SKM-1 (cell line): ENCODE data around the gene UGT1A5.
"Not testable (repeated sequence)": the region's sequence is repeated elsewhere in the genome, so short reads cannot be mapped to it uniquely, and the experiment has no call there.

Experiments used
- DNase-seq: peaks from one replicate; lab custom pipeline; 2025; ENCODE audit not compliant: unreplicated experiment; lab: John Stamatoyannopoulos, UW

UGT1A5 gene

GRCh38 chr2:233745073-233745755, 32.5 kb downstream of the UGT1A5 start:
- DNase-seq, result no peak

DNA sequence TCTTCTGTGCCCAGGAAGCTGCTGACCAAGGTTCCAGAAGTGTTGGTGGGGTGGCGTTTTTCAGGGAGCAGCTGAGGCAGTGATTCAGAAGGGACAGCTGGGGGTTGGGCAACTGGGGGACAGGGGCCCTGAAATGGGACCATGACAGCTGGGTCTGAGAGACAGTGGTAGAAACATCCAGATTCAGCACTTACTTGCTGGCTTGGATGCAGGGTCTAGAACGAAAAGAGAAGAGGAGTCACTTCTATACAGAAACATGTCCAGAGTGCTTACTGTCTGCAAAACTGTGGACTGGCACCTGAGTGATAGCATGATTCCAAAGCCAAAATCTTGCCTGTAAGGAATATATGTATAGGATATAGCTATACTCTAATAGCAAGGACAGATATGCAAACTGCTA, 33.1 kb downstream of the UGT1A5 start:
- DNase-seq, result not testable (repeated sequence)

GRCh38 chr2:233746475-233747282, 34.0 kb downstream of the UGT1A5 start:
- no peak for DNase-seq

GRCh38 chr2:233747283-233747544, 34.5 kb downstream of the UGT1A5 start:
- DNase-seq, result no peak

- DNase-seq, result not testable (repeated sequence)
Measured at GRCh38 chr2:233750689-233751088, 38.0 kb downstream of the UGT1A5 start.

DNA sequence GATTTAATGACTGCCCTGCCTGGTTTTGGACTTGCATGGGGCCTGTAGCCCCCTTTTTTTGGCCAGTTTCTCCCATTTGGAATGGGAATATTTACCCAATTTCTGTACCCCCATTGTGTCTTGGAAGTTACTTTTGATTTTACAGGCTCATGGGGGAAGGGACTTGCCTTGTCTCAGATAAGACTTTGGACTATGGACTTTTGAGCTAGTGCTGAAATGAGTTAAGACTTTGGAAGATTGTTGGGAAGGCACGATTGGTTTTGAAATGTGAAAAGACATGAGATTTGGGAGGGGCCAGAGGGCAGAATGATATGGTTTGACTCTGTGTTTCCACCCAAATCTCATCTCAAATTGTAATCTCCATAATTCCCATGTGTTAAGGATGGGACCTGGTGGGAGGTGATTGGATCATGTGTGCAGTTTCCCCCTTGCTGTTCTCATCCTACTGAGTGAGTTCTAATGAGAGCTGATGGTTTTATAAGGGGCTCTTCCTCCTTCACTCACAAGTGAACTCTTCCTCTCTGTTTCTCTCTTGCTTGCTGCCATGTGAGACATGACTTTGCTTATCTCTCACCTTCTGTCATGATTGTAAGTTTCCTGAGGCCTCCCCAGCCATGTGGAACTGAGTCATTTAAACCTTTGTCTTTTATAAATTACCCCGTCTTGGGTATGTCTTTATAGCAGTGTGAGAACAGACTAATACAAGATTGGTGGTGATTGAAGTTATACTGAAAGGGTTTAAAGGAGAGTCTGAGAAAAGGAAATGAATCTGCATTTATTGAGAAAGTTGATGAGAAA, 38.7 kb downstream of the UGT1A5 start:
- DNase-seq, result not testable (repeated sequence)

GRCh38 chr2:233754872-233755611, 42.3 kb downstream of the UGT1A5 start:
- DNase-seq, result no peak

GRCh38 chr2:233756429-233757081, 43.8 kb downstream of the UGT1A5 start:
- DNase-seq, result no peak

- no peak for DNase-seq
Measured at GRCh38 chr2:233758141-233758540, 45.4 kb downstream of the UGT1A5 start.

DNA sequence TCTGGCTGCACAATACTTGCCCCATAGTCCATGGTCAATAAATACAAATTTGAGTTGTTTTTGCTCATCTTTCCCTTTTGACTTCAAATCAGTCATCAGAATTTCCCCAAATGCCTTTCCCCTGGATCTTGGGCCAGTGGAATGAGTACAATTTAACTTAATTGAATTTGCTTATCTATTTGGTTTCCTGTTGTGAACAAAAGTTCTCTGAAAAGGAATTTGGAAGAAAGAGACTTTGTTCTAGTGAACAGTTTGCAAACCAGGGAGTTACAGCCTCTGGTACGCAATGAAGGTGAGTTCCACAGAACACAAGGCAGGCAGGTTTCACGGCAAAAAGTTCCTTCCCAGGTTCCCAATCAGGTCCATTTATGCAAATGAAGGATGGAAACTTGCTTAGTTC, 46.1 kb downstream of the UGT1A5 start:
- no peak for DNase-seq

DNA sequence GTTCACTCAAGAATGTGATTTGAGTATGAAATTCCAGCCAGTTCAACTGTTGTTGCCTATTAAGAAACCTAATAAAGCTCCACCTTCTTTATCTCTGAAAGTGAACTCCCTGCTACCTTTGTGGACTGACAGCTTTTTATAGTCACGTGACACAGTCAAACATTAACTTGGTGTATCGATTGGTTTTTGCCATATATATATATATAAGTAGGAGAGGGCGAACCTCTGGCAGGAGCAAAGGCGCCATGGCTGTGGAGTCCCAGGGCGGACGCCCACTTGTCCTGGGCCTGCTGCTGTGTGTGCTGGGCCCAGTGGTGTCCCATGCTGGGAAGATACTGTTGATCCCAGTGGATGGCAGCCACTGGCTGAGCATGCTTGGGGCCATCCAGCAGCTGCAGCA, 47.3 kb downstream of the UGT1A5 start, which contains the start of gene UGT1A1:
Gene UGT1A1 (plus strand): TSS at position 228 of the 400 bp plus-strand sequence. CDS start 18 bp downstream, at position 246.
- DNase-seq, result no peak

DNA sequence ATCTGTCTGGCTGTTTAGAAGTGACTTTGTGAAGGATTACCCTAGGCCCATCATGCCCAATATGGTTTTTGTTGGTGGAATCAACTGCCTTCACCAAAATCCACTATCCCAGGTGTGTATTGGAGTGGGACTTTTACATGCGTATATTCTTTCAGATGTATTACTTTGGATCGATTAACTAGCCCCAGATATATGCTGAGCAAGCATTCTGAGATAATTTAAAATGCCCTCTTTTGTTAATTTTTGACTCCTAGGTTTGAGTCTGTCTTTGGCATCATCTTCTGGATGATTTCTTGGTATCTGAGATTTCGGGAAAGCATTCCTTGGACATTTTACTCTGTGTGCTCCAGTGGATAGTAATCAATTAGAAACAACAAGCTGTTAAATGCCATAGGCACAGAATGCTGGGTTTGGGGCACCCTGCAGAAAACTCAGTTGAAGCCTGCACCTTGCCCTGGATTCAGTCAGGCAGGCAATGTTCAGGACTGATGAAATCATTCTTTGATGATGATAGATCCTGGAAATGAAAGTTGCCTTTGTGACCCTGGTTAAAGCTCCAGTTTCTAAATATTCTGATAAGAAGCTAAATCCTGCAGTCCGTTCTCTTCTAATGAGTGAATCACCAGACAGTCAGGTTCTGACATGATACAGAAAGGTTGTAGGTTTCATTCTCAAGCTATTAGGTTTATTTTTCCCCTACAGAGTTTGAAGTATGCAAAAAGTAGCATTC, 48.5 kb downstream of the UGT1A5 start:
- DNase-seq, result no peak

DNA sequence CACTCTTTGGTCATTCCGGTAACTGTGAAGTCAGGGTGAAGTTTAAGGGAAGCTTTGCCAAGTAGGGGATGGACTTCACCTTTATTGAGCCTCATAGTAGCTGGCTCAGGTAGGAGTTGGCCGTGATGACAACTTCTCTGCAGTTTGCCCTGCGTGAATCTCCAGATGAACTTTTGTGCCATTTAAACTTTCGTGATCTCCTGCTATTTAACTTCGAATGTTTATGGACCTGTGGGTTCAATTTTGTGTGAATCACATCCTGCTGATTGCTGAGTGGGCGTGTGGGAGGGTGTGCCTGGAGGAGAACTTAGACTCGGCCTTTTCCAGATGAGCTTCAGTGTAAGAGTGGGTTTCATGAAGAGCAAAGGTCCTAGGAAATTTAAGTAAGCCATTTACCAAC, 51.6 kb downstream of the UGT1A5 start:
- no peak for DNase-seq

- no peak for DNase-seq
Measured at GRCh38 chr2:233764761-233765160, 52.1 kb downstream of the UGT1A5 start.

DNA sequence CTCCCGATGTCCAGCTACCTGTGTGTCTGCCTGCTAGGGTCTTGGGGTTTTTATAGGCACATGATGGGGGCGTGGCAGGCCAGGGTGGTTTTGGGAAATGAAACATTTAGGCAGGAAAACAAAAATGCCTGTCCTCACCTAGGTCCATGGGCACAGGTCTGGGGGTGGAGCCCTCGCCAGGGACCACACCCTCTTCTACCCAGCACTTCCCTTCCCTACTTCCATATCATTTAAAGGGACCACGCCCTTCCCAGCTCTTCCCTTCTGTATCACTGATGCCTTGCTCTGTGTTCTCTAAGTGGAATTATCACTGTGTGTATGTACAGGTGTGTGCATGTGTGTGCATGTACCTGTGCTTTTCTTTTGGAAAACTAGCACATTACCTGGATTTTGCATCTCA, 53.7 kb downstream of the UGT1A5 start:
- DNase-seq, result no peak

DNA sequence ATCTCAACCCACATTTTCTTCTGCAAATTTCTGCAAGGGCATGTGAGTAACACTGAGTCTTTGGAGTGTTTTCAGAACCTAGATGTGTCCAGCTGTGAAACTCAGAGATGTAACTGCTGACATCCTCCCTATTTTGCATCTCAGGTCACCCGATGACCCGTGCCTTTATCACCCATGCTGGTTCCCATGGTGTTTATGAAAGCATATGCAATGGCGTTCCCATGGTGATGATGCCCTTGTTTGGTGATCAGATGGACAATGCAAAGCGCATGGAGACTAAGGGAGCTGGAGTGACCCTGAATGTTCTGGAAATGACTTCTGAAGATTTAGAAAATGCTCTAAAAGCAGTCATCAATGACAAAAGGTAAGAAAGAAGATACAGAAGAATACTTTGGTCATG, 55.4 kb downstream of the UGT1A5 start:
- DNase-seq, result no peak

DNA sequence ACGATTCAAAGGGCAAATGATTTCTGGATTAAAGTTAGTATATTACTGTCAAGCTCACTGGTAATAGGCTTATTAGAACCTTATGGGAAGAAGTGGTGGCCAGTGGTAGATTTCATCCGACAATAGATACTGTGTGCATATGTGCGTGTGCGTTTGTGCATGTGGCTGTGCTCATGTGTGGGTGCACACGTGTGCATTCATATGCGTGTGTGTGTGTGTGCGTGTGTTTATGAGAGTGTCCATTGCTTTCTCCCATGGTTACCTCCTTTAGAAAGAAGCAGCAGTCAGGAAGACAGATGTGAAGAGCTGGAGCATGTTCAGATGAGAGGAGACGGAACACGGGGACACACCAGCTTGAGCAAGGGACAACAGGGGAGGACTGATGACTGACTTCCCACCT, 56.6 kb downstream of the UGT1A5 start:
- DNase-seq, result no peak

DNA sequence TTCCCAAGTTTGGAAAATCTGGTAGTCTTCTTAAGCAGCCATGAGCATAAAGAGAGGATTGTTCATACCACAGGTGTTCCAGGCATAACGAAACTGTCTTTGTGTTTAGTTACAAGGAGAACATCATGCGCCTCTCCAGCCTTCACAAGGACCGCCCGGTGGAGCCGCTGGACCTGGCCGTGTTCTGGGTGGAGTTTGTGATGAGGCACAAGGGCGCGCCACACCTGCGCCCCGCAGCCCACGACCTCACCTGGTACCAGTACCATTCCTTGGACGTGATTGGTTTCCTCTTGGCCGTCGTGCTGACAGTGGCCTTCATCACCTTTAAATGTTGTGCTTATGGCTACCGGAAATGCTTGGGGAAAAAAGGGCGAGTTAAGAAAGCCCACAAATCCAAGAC, 59.4 kb downstream of the UGT1A5 start:
- DNase-seq, result no peak

- DNase-seq, result no peak
Measured at GRCh38 chr2:233772583-233772982, 59.9 kb downstream of the UGT1A5 start.

DNA sequence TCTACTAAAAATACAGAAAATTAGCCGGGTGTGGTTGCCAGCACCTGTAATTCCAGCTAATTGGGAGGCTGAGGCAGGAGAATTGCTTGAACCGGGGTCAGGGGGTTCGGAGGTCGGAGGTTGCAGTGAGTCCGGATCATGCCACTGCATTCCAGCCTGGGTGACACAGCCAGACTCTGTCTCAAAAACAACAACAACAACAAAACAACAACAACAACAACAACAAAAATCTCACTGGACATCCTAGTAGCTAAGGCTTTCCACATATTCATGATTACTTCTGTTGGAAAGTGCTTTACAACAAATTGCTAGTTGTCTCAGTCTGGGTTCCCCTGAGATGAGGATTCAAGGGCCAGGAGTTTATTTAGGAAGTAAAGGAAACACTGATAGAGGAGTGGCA, 61.1 kb downstream of the UGT1A5 start:
- DNase-seq, result no peak
